ENCODE measurements around the gene PRKAR2B. TPM values are rescaled to one million over a fixed set of nuclear protein-coding genes. Genes with fewer than 3 reads are reported as not detected.

Gene PRKAR2B
- total and polyA plus RNA-seq, 2 donors (not counting 1 experiment from before 2014, with no cell fraction given): 0.07 to 0.81 TPM

DNA sequence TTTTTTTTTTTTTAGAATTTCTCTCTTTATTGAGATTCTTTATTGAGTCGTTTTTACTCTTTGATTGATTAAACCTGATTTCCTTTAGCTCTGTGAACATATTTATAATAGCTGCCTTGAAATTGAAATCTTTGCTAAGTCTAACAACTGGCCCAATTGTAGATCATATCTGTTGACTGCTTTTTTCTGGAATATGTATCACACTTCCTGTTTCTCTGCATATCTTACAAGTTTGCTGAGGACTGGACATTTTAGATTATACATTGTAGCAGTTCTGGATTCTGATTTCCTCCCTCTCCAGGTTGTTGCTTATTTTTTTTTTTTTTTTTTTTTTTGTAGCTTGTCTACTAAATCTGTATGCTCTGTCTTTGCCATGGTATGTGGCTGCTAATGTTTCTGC is 56.3 kb downstream of the PRKAR2B start:
- ATAC-seq (ENCODE audit: low read depth) (no peak), DNase-seq (no peak)
- Histone ChIP-seq H3K27ac (ENCODE audit: low read length in 2 of 2) (no peak overlapping the region), H3K79me2 (ENCODE audit: control insufficient read depth, insufficient read depth, low read length) (no peaks in the 10 kb centered on the region), H3K4me2 (replicated peaks; ENCODE audit: low read depth, low read length, poor library complexity, severe bottlenecking) (no peak overlapping the region), H3K9ac (ENCODE audit: low read length) (no peak overlapping the region), H3K27me3 (replicated peaks in 1 of 4; ENCODE audit: control extremely low read depth in 1 of 4, control insufficient read depth in 3 of 4, insufficient read depth in 4 of 4, low read length in 3 of 4) (peaks cover 0 to 3% (median 0%) of the 10 kb centered on the region in 4 experiments), H3K36me3 (replicated peaks in 1 of 2; ENCODE audit: control extremely low read depth in 1 of 2, control insufficient read depth in 1 of 2, extremely low read depth in 1 of 2, insufficient read depth in 2 of 2, low read length in 1 of 2) (no peaks in the 10 kb centered on the region), H3K4me1 (ENCODE audit: control insufficient read depth in 2 of 2, insufficient read depth in 2 of 2, low read length in 2 of 2) (peaks cover 4% of the 10 kb centered on the region in 2 donors), H2AFZ (ENCODE audit: insufficient read depth, low read depth, low read length, poor library complexity, severe bottlenecking) (no peak overlapping the region), H3K9me3 (ENCODE audit: control extremely low read depth in 1 of 3, control insufficient read depth in 2 of 3, insufficient read depth in 1 of 3, low read length in 2 of 3) (peaks cover 0 to 12% (median 0%) of the 10 kb centered on the region in 3 donors), H4K20me1 (ENCODE audit: control insufficient read depth, insufficient read depth, low read length, poor library complexity, severe bottlenecking) (no peaks in the 10 kb centered on the region), H3K4me3 (ENCODE audit: control extremely low read depth in 1 of 5, extremely low read depth in 1 of 5, insufficient read depth in 1 of 5, low read depth in 2 of 5, low read length in 4 of 5) (no peak overlapping the region)
- CTCF ChIA-PET: interaction anchor here (0.6 kb wide), 1 partner anchor 9 kb away, joined by 4 read pairs; no protein-coding TSS in a partner anchor
- no CpG with 5 or more reads among the region's 1 CpG for WGBS (ENCODE audit: insufficient coverage)
- H3K4me1 Mint-ChIP-seq: peaks cover 2% of the 10 kb centered on the region
- intact Hi-C loops (cut with micrococcal nuclease): no loop called here
- TF ChIP-seq, protein P1, sequence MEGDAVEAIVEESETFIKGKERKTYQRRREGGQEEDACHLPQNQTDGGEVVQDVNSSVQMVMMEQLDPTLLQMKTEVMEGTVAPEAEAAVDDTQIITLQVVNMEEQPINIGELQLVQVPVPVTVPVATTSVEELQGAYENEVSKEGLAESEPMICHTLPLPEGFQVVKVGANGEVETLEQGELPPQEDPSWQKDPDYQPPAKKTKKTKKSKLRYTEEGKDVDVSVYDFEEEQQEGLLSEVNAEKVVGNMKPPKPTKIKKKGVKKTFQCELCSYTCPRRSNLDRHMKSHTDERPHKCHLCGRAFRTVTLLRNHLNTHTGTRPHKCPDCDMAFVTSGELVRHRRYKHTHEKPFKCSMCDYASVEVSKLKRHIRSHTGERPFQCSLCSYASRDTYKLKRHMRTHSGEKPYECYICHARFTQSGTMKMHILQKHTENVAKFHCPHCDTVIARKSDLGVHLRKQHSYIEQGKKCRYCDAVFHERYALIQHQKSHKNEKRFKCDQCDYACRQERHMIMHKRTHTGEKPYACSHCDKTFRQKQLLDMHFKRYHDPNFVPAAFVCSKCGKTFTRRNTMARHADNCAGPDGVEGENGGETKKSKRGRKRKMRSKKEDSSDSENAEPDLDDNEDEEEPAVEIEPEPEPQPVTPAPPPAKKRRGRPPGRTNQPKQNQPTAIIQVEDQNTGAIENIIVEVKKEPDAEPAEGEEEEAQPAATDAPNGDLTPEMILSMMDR (IDR thresholded peaks at IDR 0.05): no peak
- TF ChIP-seq EZH2 (IDR thresholded peaks at IDR 0.05; ENCODE audit: borderline replicate concordance, insufficient read depth, low read depth, low read length, poor library complexity, severe bottlenecking): no peak
- no peaks in the 10 kb centered on the region for H3K9me3 Mint-ChIP-seq (ENCODE audit: insufficient read depth)
- POLR2A ChIA-PET: no interaction called here
- no peak overlapping the region for H3K4me3 Mint-ChIP-seq
- peaks cover 19% of the 10 kb centered on the region for H3K27me3 Mint-ChIP-seq
- H3K27ac Mint-ChIP-seq: no peak overlapping the region

DNA sequence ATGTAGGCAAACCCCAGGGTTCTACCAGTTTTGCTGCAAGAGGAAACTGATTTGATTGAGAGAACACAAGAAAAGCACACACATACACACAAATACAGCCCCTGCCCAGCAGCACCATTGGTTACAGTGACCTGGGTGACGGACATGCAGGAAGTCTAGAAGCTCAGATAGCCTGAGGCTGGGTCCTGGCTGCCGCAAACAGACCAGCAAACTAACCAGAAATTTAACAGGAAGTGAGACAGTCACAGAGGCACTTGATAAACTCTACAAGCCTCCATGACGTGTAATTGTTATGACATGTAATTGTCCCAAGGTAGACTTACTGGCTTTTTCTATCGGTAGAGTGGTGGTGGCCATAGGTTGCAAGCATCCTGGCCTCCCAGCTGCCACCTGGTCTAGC is 58.9 kb downstream of the PRKAR2B start:
- ATAC-seq (ENCODE audit: low read depth) (no peak), DNase-seq (no peak)
- no peak overlapping the region for H3K27ac ChIP-seq (ENCODE audit: low read length in 2 of 2)
- peaks cover 4% of the 10 kb centered on the region in 2 donors for H3K4me1 ChIP-seq (ENCODE audit: control insufficient read depth in 2 of 2, insufficient read depth in 2 of 2, low read length in 2 of 2)
- peaks cover 0 to 3% (median 0%) of the 10 kb centered on the region in 4 experiments for H3K27me3 ChIP-seq (replicated peaks in 1 of 4; ENCODE audit: control extremely low read depth in 1 of 4, control insufficient read depth in 3 of 4, insufficient read depth in 4 of 4, low read length in 3 of 4)
- CTCF ChIA-PET: interaction anchor here (0.6 kb wide), 1 partner anchor 47 kb away, joined by 3 read pairs; no protein-coding TSS in a partner anchor
- peak overlapping the region; percentile 69 for H2AFZ ChIP-seq (ENCODE audit: insufficient read depth, low read depth, low read length, poor library complexity, severe bottlenecking)
- Mint-ChIP-seq H3K9me3 (ENCODE audit: insufficient read depth) (no peaks in the 10 kb centered on the region), H3K4me3 (no peak overlapping the region), H3K4me1 (peaks cover 2% of the 10 kb centered on the region), H3K27me3 (peaks cover 11% of the 10 kb centered on the region), H3K27ac (no peak overlapping the region)
- TF ChIP-seq, protein P1 (IDR thresholded peaks at IDR 0.05): no peak
- no peak for TF ChIP-seq EZH2 (IDR thresholded peaks at IDR 0.05; ENCODE audit: borderline replicate concordance, insufficient read depth, low read depth, low read length, poor library complexity, severe bottlenecking)
- H4K20me1 ChIP-seq (ENCODE audit: control insufficient read depth, insufficient read depth, low read length, poor library complexity, severe bottlenecking): no peaks in the 10 kb centered on the region
- H3K9me3 ChIP-seq (ENCODE audit: control extremely low read depth in 1 of 3, control insufficient read depth in 2 of 3, insufficient read depth in 1 of 3, low read length in 2 of 3): peaks cover 0 to 12% (median 0%) of the 10 kb centered on the region in 3 donors
- WGBS (ENCODE audit: insufficient coverage): 24% methylated on average over 4 of the region's 4 CpGs
- H3K36me3 ChIP-seq (replicated peaks in 1 of 2; ENCODE audit: control extremely low read depth in 1 of 2, control insufficient read depth in 1 of 2, extremely low read depth in 1 of 2, insufficient read depth in 2 of 2, low read length in 1 of 2): no peaks in the 10 kb centered on the region
- H3K4me3 ChIP-seq (ENCODE audit: control extremely low read depth in 1 of 5, extremely low read depth in 1 of 5, insufficient read depth in 1 of 5, low read depth in 2 of 5, low read length in 4 of 5): no peak overlapping the region
- H3K9ac ChIP-seq (ENCODE audit: low read length): no peak overlapping the region
- peak overlapping the region; percentile 10 for H3K4me2 ChIP-seq (replicated peaks; ENCODE audit: low read depth, low read length, poor library complexity, severe bottlenecking)
- POLR2A ChIA-PET: no interaction called here
- H3K79me2 ChIP-seq (ENCODE audit: control insufficient read depth, insufficient read depth, low read length): no peaks in the 10 kb centered on the region
- intact Hi-C loops (cut with micrococcal nuclease): no loop called here
